DND-41 (cell line): ENCODE data around the gene PPDPF.

Source experiments
- ATAC-seq: fragments of 200-7000 bp; cut with Tn5 transposase; 3 replicates; pipeline ENCODE4 v1.9.1; 2021; ENCODE audit warnings: low read depth; ENCODE audit not compliant: insufficient read depth
- DNase-seq: peaks from one replicate; pipeline ENCODE4 v3.0.0-alpha.2; 2020
- H2AFZ ChIP-seq: 2 replicates; pipeline ENCODE4 v1.6.0; 2012; ENCODE audit warnings: low read depth, low read length
- H3K27ac ChIP-seq: 2 replicates; pipeline ENCODE4 v1.5.1; 2012; ENCODE audit warnings: low read length, inconsistent platforms
- H3K27me3 ChIP-seq: fragments of 200-600 bp; sonication (generic); 2 replicates; pipeline ENCODE4 v1.6.0; 2012; ENCODE audit warnings: low read length, mild to moderate bottlenecking, inconsistent platforms; ENCODE audit not compliant: insufficient read depth, poor library complexity
- H3K36me3 ChIP-seq: 2 replicates; pipeline ENCODE4 v1.5.1; 2012; ENCODE audit warnings: low read length, inconsistent platforms; ENCODE audit not compliant: insufficient read depth
- H3K4me1 ChIP-seq: 2 replicates; pipeline ENCODE4 v1.5.1; 2012; ENCODE audit warnings: mild to moderate bottlenecking, low read length; ENCODE audit not compliant: insufficient read depth
- H3K4me2 ChIP-seq: 2 replicates; pipeline ENCODE4 v1.6.0; 2012; ENCODE audit warnings: mild to moderate bottlenecking, moderate library complexity, low read length, inconsistent platforms; ENCODE audit not compliant: insufficient read depth
- H3K4me3 ChIP-seq, 2 experiments: fragments of 200-600 bp in 1 of 2; shearing (Covaris generic) in 1 of 2; 2 replicates each; pipeline ENCODE4 v1.5.1; 2012 to 2016; ENCODE audit warnings: inconsistent platforms in 2 of 2, low read length in 2 of 2, mild to moderate bottlenecking in 2 of 2, low read depth in 1 of 2, moderate library complexity in 1 of 2
- H3K79me2 ChIP-seq: 2 replicates; pipeline ENCODE4 v1.6.0; 2012; ENCODE audit warnings: low read length, inconsistent platforms; ENCODE audit not compliant: insufficient read depth
- H3K9ac ChIP-seq: 2 replicates; pipeline ENCODE4 v1.6.0; 2012; ENCODE audit warnings: low read depth, mild to moderate bottlenecking, inconsistent platforms, low read length, moderate library complexity
- H3K9me3 ChIP-seq: 2 replicates; pipeline ENCODE4 v1.5.1; 2012; ENCODE audit warnings: low read length, moderate library complexity, mild to moderate bottlenecking, inconsistent platforms; ENCODE audit not compliant: insufficient read depth, severe bottlenecking
- H4K20me1 ChIP-seq: 2 replicates; pipeline ENCODE4 v1.6.0; 2012; ENCODE audit warnings: low read length; ENCODE audit not compliant: insufficient read depth
- CTCF ChIP-seq: IDR thresholded peaks from 2 replicates; pipeline ENCODE4 v1.5.1; 2012; ENCODE audit warnings: borderline replicate concordance, low read length, moderate library complexity, mild to moderate bottlenecking; ENCODE audit not compliant: poor library complexity, severe bottlenecking; ENCODE audit errors: extremely low read depth
- EZH2 ChIP-seq: IDR thresholded peaks from 3 replicates; pipeline ENCODE4 v1.6.1; 2012; ENCODE audit warnings: borderline replicate concordance, low read depth, mild to moderate bottlenecking, moderate library complexity, low read length, inconsistent platforms; ENCODE audit not compliant: severe bottlenecking

The PPDPF gene

GRCh38 chr20:63531686-63532448 is 11.3 kb downstream of the PPDPF start:
- H3K27ac ChIP-seq: no peak overlapping the region
- no peaks in the 10 kb centered on the region for H3K9me3 ChIP-seq
- no peak overlapping the region for H3K9ac ChIP-seq
- no peaks in the 10 kb centered on the region for H3K27me3 ChIP-seq
- 0 out of 2 replicates have a peak, but pooled peaks cover under 1% of the 10 kb centered on the region for H3K4me1 ChIP-seq
- H3K4me2 ChIP-seq: no peak overlapping the region
- ATAC-seq: no peak
- TF ChIP-seq EZH2 (no peak), CTCF (no peak)
- no peak for DNase-seq
- H4K20me1 ChIP-seq: peaks cover 20% of the 10 kb centered on the region
- no peak overlapping the region for H3K4me3 ChIP-seq
- no peaks in the 10 kb centered on the region for H3K36me3 ChIP-seq
- H3K79me2 ChIP-seq: no peaks in the 10 kb centered on the region
- H2AFZ ChIP-seq: no peak overlapping the region

- TF ChIP-seq CTCF (no peak), EZH2 (no peak)
- peaks cover 7% of the 10 kb centered on the region for H3K4me1 ChIP-seq
- no peaks in the 10 kb centered on the region for H3K27me3 ChIP-seq
- DNase-seq (no peak), ATAC-seq (no peak)
- no peak overlapping the region for H2AFZ ChIP-seq
- H3K4me2 ChIP-seq: no peak overlapping the region
- peaks cover 20% of the 10 kb centered on the region for H4K20me1 ChIP-seq
- no peaks in the 10 kb centered on the region for H3K79me2 ChIP-seq
- H3K27ac ChIP-seq: no peak overlapping the region
- no peaks in the 10 kb centered on the region for H3K36me3 ChIP-seq
- H3K9me3 ChIP-seq: no peaks in the 10 kb centered on the region
- no peak overlapping the region for H3K4me3 ChIP-seq
- H3K9ac ChIP-seq: no peak overlapping the region
These were observed 11.9 kb downstream of the PPDPF start for GRCh38 chr20:63532449-63532971.

GRCh38 chr20:63533388-63533787 is 12.8 kb downstream of the PPDPF start:
- TF ChIP-seq EZH2: no peak
- TF ChIP-seq CTCF: no peak
- Histone ChIP-seq H3K79me2 (no peaks in the 10 kb centered on the region), H3K36me3 (no peaks in the 10 kb centered on the region), H3K9ac (no peak overlapping the region), H3K4me1 (peaks cover 16% of the 10 kb centered on the region), H3K27me3 (no peaks in the 10 kb centered on the region), H2AFZ (no peak overlapping the region), H4K20me1 (peaks cover 20% of the 10 kb centered on the region), H3K27ac (no peak overlapping the region), H3K4me3 (no peak overlapping the region), H3K4me2 (no peak overlapping the region), H3K9me3 (no peaks in the 10 kb centered on the region)
- no peak for ATAC-seq
- no peak for DNase-seq

- Histone ChIP-seq H3K9me3 (no peaks in the 10 kb centered on the region), H3K27ac (no peak overlapping the region), H3K79me2 (no peaks in the 10 kb centered on the region), H3K4me2 (no peak overlapping the region), H2AFZ (no peak overlapping the region), H4K20me1 (peaks cover 18% of the 10 kb centered on the region), H3K4me1 (peaks cover 21% of the 10 kb centered on the region), H3K9ac (no peak overlapping the region), H3K27me3 (no peaks in the 10 kb centered on the region), H3K4me3 (no peak overlapping the region), H3K36me3 (no peaks in the 10 kb centered on the region)
- ATAC-seq (no peak), DNase-seq (no peak)
- TF ChIP-seq EZH2: no peak
- no peak for TF ChIP-seq CTCF
These were observed 13.4 kb downstream of the PPDPF start for GRCh38 chr20:63533871-63534393.
